ENCODE results near the gene LRRC8C.

LRRC8C gene

DNA sequence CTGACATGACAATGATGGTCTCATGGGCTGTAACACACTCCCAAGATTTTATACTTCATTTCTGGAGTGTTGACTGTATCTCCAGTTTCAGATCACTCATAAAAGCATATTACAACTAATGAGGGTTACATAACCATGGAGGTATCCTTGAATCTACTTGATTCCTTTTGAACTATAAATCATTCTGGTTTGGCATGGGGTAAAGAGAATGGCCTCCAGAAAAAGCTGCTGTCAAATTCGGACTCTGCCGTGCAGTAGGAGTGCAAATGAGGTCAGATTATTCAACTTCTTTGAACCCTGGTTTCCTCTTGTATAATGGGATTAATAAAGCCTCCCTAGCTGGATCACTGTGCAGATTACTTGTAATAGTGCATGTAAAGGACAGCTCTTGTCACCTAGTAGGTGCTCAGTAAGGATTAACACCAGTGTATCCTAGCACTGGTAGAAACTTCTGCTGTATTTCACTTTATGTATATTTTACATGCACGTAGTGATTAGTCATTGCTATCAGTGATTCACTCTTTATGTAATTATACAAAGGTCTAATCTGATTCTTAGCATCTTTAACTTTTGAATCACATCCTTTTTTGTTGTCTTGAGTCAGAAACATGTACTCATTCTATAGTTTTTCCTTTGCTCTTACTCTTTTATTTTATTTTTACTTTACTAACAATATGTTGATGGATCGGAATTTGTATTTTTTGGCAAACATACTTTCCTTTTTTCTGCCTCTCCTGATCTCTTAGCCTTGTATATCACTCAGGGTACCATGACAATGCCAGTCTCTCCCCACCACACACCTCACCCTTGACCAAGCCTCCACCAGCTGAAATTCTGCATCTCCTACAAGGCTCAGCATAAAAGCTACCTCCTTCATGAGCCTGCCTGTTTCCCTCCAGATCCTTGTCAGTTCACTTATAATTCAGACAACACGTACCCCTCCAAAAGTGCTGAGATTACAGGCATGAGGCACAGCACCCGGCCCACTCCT lies 3.2 kb downstream of the LRRC8C start:
- DNase-seq, result no peak

DNA sequence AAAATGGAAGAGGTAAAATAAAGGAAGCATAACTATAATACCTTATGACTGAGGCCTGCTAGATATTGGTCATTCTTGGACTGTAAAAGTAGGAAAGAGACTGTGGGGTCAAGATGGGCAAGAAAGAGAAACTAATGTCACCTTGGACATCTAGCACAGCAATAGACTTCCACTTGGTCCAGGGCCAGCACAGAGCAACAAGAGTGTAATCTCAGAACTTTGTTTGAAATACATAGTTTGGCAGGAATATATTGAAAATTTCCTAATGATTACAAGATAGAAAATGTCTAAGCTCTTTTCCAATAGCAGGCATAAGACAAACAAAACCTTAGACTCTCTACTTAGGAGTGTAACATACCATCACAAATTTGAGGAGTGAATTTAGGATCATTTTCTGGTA lies 4.6 kb downstream of the LRRC8C start:
- DNase-seq, result no peak

DNA sequence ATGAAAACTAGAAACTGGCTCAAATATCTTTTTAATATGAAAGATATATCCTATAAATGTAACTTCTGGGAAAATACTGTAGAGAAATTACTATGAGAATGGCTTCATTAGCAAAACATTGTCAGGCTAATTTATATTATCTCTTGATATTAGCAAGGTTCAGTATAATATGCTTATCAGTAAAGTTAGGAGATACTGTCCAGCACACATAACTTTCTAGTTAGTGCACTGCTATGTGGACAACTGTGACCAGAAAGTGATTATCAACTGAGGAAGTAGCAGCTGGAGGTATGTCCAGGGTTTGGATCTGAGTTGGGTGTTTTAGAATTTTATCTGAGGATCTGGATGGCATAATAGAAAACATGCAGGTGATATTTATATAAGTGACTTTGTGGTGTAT lies 7.5 kb downstream of the LRRC8C start:
- DNase-seq, result no peak

DNA sequence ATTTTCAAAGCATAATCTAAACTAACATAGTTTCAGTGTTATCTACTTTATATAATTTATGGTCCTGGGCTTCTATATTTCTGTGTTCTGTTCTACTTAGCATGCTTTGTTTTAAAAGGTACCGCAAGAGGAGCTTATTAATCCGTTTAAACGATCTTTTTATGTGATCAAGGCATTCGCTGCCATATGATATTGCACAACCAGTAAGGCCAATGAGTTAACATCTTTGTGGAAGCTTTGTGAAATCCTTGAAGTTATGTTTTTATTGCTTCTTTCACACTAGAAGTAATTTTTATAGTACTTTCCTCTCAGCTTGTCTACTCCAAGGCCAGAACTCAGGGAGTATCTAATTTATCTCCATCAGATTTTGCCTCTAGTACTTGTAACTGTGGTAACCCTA lies 8.9 kb downstream of the LRRC8C start:
- no peak for DNase-seq

DNA sequence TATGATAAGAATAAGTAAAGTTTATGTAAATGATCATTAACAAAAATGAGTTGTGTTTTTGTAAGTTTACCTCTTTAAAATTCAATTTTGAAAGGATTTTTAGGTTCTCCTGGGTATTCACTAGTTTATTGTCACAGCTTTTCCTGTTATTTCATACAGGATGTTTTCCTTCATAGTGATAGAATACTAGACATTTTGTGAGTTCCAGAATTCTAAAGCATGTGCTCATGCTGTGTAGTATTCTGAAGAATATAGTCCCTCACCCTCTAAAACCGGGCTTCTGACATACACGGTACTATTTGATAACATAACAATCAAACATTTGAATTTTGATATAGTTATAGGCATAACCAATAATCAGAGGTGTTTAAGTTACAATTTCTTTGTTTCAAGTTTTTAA lies 10.7 kb downstream of the LRRC8C start:
- DNase-seq, result no peak

DNA sequence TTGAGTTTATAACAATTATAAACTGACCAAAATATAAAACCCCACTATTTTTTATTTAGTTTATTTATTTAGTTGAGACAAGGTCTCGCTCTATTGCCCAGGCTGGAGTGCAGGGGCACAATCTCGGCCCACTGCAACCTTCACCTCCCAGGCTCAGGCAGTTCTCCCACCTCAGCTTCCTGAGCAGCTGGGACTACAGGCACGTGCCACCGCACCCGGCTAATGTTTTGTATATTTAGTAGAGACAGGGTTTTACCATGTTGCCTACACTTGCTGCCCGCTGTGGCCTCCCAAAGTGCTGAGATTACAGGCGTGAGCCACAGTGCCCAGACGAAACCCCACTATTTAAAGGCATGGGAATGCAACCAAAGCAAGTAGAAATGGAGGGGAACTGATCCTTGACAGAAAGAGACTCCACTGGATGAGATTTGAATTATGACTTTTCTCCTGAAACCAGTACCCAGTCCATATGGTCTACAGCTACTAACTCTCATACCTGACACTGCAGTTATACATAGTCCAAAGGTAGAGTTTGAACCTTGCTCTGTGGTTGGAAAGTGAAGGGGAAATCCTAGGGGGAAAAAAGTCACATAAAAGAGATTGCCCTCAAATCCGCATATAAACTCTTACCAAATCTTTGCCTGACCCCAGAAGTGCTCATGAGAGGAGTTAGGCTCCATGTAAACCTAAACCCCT lies 11.3 kb downstream of the LRRC8C start:
- DNase-seq, result no peak

DNA sequence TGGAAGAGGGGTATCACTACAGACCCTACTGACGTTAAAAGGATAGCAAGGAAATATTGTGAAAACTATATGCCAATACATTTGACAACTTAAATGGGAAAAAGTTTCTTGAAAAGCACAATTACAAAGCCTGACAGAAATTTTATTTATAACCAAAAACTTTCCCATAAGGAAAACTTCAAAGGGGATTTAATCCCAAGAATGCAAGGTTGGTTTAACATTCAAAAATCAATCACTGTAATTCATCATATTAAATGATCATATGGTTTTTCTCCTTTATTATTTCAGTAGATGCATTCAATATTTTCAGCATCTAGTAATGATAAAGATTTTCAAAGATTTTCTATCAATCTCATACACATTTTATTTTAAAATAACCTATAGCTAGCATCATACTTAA lies 13.3 kb downstream of the LRRC8C start:
- no peak for DNase-seq

DNA sequence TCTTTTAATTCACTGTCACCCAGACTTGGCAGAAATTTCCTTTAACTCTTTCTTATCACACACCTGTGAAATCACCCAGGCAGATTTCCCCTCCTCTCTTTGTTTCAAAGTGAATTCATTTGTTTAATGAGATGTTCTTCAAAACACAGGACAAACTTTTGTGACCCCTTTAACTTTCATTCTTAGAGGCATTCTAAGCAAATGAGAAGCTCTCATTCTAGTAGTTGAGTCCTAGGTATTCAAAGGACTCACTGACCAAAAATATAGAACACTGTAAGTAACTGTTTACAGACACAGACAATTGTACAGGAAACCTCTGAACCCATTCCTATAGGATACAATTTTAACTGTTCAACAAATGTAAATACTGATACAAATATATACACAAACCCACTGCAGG lies 16.9 kb downstream of the LRRC8C start:
- no peak for DNase-seq

DNA sequence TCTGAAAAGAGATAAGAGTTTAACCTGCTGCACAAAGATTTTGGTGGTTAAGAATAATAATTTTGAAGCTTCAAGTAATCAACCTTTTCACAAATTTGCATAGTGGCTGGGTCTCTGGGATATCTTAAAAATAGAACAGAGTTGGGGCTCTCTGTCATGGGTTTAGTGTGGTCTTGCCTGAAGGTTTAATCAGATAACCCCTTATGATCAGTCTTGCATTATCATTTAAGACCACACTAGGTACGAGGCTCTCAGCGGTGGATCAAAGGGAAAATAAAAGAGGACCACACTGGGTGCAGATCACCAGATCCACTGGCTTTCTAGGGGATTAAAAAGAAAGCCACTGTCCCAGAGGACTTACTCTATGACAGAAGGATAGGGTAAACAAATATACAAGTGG lies 19.5 kb downstream of the LRRC8C start:
- DNase-seq, result no peak

DNA sequence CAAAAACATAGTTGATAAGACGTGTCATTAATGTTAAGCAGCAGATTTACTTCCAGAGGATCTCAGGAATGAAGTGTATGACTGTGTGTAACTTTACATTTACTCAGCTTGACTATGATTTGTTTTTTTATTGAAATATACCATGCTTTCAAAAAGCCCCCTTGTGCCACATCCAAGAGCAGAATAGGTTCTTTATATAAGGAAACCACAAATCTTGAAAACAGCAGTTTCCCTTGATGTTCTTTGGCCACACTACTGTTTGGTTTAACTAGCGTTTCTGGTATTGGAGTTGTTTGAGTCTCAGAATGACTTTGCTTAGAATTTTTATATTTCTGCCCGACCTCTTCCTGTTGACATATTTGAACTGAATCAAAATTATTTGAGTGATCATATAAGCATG lies 25.0 kb downstream of the LRRC8C start:
- no peak for DNase-seq

DNA sequence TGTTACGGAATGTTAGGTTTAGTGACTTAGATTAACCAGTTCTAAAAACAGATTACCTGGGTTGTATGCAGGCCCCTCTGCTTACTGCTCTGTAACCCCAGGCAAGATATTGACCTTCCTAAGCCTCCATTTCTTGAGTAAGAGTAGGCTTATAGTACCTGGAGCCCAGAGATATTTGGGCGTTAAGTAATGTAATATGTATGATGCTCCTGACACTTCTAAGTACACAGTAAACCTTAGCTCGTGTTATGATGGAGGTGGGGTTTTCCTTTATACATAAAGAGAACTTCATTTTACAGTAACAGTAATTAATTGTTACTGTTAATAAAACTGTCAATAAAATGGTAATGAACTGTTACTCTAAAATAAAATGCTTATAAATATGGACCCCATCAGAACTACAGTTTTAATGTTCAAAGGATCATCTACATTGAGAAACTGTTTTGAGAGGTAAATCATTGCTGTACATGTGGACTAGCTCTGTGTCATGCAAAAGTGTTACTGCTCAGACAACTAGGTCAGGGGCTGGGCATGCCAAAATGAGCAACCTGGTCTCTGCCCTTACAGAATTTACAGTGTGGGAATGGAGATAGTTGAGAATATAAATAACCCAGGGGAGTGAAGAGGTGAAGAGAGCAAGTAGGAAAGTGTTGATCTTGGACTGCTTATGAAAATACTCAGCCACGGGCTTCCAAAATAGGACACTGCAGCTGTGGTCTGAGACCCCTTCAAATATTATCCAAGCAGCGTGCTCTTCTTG lies 26.6 kb downstream of the LRRC8C start:
- no peak for DNase-seq

DNA sequence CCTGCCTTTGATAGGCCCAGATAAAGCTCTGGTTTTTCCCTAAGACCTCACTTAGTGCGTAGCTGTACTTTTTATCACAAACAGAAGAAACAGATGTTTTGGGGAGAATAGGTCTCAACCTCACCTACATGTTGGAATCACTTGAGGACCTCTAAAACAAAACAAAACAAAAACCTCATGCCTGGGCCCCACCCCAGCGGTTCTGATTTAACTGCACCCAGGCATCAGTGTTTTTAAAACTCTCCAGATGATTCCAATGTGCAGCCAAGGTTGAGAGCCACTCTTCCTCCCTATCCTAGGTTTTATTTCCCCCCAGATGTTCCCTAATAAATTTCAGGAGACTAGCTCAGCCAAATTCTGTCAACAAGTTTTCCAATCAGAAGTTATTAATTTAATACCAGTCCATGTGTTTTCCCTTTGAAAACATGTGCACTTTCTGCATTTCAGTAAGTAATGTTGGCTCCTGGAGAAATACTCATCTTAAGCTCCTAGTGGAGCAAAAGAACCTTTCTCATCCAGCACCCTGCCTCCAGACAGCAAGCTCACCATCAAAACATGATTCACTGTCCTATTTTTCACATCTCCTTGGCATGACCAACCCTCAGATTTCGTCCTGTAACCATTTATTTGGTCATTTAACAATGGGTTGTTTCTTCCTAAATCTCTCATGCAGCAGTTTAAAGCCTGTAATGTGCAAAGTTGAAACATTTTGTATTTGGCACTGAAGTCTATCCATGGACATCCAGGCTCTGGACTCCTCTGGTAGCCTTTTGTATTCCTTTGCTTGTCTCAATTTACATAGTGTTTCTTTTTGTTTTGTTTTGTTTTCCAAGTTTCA lies 27.5 kb downstream of the LRRC8C start:
- DNase-seq, result no peak

DNA sequence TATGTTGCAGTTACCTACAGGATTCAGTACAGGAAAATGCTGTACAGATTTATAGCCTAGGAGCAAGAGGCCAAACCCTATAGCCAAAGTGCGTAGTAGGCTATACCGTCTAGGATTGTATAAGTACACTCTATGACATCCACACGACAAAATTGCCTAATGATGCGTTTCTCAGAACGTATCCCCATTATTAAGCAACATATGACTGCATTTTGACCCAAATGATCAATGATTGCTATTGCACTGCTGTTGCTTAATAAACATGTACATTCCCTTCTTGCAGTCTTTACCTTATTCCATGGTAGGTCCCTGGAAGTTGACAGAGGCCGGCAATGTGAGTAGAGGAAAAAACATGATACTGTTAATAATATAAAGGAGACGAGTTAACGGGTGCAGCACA lies 33.0 kb downstream of the LRRC8C start:
- no peak for DNase-seq

DNA sequence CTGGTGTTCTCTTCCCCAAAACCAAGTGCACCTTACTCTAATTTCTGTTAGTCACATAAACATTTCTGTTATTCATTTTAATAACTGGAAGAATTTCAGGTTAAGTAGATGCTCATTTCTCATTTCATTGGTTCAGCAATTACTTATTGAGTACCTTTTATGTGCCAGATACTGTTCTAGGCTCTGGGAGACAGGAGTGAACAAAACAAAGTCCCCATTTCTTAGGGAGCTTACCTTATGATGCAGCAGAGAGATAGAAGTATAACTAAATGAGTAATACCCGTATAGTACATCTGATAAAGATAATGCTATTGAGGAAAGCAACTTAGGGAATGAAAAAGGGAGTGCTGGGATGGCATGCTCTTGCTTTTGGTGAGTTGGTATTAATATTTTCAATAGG lies 33.7 kb downstream of the LRRC8C start:
- no peak for DNase-seq

DNA sequence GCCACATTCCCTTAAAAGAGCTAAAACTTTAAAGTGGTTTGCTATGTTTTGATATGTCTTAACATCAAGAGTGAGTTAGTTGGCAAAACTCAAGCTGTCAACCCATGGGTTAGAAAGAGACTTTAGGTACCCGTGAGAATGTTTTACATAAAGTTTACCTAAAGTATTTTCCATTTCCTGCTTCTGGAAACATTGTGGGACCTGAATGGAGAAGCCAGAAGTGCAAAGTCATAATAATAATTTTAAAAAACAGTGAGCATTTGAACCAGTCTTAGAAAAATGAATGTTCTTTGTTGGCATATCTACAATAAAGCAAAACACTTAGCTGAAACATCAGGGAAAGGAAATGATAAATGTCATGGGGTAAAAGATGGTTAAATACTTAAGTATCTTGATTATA lies 34.8 kb downstream of the LRRC8C start:
- DNase-seq, result no peak

DNA sequence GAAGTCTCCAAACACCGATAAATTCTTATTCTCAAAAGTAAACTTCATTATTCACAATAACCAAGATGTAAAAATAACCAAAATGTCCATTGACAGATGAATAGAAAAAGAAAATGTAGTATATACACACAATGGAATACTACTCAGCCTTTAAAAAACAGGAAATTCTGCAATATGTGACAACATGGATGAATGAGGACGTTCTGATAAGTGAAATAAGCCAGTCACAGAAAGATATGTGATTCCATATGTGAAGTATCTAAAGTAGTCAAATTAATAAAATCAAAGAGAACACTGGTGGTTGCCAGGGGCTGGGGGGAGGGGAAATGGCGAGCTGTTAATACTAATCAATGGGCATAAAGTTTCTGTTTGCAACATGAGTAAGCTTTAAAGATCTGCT lies 36.0 kb downstream of the LRRC8C start:
- no peak for DNase-seq

DNA sequence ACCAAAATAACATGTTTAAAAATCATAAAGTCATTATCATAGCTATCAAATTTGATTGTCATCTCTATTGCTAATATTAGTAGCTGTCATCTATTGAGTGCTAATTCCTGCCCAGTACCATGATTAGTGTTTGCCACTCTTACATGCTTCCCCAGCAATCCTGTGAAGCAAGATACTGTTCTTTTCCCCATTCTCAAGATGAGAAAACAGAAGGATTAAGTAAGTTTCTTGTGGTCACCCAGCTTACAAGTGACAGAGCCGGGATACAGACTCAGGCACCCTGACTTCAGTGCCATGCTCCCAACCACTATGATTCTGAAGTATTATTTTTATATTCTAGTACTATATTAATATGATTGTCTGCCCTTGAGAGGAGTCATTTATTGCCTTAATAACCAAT lies 36.5 kb downstream of the LRRC8C start:
- DNase-seq, result no peak

DNA sequence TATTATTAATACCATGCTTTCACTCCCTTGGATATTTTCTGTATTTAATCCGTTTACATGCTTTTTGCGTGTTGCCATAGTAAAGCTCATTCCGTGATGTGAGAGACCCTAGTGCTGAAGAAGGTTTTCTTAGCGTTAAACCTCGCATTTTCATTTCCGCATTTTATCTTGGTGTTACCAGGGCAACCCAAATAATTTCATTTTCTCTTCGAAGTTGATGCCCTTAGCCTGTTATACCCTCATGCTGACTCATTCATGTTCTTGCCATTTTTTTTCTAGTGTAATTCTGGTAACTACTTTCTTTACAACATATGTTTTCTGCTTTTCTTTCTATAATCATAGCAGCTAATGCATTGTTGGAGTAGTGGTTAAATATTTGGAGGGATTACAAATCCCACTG lies 37.2 kb downstream of the LRRC8C start:
- DNase-seq, result no peak

DNA sequence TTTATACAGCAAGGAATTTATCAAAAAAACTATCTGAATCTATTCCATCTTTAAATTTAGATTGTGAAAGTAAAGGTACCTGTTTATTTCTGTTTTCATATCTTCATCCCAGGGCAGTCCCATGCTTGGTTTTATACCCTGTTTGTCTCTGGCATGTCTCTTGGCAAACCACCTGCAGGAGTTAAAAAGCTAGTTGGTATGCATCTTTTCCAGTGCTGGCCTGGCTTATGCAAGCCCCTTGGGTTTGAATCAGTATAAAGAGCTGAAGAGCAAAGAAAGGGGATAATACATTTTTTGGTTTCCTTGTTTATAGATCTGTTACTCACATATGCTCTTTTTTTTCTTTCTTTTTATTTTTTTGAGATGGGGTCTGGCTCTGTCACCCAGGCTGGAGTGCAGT lies 37.8 kb downstream of the LRRC8C start:
- DNase-seq, result no peak

DNA sequence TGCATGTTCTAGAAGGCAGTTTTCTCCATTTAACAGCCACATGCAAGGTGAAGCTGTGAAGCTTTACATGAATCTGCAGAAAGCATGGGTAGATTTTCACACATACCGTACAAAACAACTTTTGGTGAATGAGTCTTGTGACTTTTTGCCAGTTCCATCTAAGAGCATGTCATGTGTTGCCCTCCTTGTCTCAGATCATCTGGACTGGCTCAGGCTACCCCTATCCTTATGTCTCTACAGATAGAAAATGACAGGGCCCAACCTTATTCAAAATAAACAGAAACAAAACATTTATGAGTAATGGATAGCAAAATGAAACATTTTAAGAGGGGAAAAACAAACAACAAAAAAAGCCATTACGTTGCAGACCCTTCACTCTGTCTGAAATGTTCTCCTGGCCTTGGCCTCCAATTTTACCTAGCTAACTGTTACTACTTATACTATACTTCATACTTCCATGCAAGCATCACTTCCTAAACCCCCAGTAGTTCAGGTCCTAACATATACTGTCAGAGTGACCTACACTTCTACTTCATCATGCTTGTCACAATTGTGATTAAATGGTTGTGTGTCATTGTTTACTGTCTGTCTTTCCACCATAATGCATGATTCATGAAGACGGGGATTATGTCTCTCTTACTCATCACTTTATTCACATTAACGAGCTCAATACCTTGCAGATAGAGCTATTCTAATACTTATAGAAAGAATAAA lies 39.0 kb downstream of the LRRC8C start:
- no peak for DNase-seq

DNA sequence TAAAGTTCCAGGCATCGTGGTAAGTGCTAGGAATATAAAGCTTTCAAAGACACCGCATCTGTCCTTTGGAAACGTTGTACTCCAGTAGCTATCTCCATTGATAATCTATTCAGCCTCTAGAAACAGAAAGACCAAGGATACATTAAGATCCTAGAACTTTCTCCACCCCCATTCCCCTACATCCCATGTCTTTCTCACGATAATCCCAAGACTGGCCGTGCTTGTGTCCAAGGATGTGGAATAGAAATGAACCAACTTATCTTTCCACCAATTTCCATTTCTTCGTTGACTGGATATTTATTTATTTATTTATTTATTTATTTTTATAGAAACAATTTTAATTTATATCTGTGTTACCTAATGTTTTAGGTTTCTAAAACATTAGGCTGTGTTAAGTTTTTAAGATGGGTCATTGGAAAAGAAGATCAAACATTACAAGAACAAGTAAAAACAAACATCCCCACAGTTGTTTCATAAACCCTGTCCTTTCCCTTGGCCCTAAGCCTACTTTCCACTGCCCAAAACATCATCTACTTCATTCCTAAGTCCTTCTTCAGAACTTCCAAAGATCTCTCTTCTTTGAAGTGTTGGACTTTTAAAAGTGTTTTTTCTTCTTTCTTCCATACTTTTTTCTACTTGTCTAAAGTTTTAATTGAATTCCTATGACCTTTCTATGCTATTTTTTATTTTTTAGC lies 39.7 kb downstream of the LRRC8C start:
- no peak for DNase-seq
